GM12801 (cell line): ENCODE data around the gene SLC17A1.

Experiments
- TF ChIP-seq, protein P1 (sequence below): IDR thresholded peaks from one replicate; pipeline ENCODE4 v1.5.1; 2011; ENCODE audit warnings: control low read depth; ENCODE audit not compliant: insufficient read length; ENCODE audit errors: extremely low read depth

Gene SLC17A1

DNA sequence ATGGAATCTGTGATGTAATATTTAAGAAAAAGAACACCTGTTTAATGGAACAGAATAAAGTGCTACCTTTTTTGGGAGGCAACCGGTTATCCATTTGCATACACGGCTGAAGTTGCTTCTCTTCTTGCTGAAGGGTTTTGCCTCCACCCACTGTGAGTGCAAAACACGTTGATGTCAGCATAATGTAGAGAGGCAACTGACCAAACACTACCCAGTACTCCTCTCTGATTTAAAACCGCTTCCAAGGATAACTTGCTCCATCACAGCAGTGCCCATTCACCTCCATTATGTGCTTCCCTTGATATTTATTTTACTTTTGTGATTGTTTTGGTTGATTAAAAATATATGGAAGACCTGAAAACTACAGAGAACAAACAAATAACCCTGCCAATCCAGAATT, 1.4 kb downstream of the SLC17A1 start:
- TF ChIP-seq, protein P1, sequence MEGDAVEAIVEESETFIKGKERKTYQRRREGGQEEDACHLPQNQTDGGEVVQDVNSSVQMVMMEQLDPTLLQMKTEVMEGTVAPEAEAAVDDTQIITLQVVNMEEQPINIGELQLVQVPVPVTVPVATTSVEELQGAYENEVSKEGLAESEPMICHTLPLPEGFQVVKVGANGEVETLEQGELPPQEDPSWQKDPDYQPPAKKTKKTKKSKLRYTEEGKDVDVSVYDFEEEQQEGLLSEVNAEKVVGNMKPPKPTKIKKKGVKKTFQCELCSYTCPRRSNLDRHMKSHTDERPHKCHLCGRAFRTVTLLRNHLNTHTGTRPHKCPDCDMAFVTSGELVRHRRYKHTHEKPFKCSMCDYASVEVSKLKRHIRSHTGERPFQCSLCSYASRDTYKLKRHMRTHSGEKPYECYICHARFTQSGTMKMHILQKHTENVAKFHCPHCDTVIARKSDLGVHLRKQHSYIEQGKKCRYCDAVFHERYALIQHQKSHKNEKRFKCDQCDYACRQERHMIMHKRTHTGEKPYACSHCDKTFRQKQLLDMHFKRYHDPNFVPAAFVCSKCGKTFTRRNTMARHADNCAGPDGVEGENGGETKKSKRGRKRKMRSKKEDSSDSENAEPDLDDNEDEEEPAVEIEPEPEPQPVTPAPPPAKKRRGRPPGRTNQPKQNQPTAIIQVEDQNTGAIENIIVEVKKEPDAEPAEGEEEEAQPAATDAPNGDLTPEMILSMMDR = no peak

DNA sequence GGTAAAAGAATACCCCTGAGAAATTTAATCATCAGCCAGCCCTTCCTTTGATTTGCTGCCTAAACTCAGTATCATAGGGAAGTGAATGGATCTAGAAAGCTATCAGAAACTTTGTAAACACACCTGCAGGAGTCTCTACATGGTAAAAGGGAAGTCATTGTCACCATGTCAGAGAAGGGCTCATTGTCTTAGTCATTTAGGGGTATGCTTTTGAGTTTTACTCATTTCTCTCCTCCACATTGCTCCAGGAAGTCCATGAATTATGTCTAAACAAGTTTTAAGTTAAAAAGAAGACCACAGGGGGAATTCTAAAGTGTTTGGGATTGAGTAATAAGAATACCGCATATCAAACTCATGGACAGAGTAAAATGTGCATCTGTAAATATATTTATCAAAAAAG, 2.5 kb downstream of the SLC17A1 start:
- TF ChIP-seq, protein P1 = no peak

DNA sequence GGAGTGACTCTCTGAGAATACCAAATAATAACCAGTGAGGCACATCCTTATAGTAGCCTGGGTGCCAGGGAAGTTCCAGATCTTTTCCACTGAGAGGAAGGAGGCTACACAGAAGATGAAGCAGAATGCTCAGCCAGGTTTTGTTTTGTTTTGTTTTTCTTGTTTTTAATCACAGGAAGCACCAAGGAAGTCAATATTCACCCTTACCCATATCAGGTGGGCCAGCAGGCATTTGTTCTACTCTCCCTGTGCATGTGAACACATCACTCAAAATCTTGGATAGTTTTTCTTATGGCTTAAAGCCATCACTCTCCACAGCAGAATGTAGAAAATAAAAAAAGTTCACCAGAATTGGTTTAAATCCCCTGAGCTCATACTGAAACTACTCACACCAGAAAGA, 10.5 kb downstream of the SLC17A1 start:
- TF ChIP-seq, protein P1 = no peak

DNA sequence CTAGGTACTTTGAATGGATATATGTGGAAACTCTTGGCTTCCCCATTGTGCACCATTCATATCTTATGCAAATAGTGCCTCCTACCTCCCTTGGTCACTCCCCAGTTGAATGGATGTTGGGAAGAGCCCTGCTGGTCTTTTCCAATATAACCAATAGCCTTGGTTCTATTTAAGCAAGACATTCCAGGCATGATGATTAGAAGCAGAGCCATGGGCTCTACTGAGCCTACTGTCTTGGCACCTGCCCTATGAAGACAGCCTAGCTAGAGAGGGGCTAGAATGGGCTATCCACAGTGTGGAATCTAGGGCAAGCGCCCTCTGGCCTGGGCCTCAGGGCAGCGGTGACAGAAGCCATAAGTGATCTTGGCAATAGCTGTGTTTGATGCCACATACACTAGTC, 15.6 kb downstream of the SLC17A1 start:
- TF ChIP-seq, protein P1 = no peak

DNA sequence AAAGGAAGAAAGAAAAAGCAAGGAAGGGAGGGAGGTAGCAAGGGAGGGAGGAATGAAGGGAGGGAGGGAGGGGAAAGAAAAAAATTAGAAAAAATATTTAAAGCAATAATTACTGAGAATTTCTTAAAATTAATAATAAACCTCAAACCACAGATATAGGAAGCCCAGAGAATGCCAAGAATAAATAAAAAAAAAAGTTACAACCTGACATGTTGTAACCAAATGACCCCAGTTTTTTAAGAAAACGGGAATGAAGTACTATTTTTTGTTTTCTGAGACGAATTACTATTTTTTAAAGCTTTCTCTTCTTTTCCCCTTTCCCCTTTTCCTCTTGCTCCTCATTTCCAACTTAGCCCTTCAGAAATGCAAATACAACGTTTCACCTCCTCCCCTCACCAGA, 16.7 kb downstream of the SLC17A1 start:
- TF ChIP-seq, protein P1 = no peak

DNA sequence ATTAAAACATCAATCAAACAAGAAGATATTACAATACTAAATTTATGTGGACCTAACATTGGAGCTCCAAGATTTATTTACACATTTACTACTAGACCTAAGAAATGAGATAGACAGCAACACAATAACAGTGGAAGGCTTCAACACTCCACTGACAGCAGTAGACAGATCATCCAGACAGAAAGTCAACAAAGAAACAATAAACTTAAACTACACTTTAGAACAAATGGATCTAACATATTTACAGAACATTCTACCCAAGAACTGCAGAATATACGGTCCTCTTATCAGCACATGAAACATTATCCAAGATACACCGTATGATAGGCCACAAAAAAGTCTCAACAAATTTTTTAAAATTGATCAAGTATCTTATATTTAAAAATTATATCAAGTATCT, 27.0 kb downstream of the SLC17A1 start:
- TF ChIP-seq, protein P1 = no peak

DNA sequence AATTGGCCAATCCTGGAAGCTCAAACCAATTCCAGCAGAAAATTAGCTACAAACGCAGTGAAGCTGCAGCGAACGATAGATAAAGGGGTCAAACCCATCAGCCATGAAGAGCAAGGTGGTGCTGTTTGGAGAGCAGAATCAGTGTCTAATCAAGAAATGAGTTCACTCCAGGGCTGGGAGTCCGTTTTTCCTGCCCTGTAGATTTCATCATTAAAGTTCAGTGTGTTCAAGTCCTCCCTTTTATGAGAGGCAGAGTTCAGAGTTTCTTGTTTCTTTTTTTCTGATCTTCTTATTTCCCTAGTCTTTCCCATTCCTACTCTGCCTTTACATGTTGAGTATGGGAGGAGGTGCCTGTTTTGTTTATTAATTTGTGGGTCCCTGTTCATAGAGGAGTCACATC, 30.4 kb downstream of the SLC17A1 start:
- TF ChIP-seq, protein P1 = no peak

DNA sequence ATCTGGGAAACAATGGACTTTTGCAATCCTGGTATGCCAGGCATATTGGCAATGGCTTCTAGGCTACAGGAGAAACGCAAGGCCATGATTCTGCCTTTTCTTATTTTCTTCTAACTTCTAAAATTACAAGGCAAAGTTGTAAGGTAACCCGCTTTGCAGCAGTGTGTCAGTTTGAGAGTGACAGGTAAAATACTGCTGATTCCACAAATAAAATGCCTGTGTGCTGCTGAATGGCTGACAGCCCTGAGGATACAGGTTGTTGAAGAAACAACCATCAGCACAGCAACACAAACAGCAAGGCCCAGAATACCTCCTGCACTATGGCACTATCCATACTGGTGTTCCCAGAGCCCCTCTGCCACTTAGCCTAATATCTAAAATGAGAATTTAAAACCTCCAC, 37.1 kb downstream of the SLC17A1 start:
- TF ChIP-seq, protein P1 = no peak
